Common myeloid progenitor, CD34-positive (primary cell): ENCODE data around the gene AGBL4.

Source experiments
- CTCF ChIA-PET: fragments of 350-600 bp; sonication (Branson Sonifier 250); formaldehyde crosslinking; loops from one replicate; lab custom pipeline; 2021; ENCODE audit warnings: antibody characterized with exemption; lab: Charles Lee
- POLR2A ChIA-PET: fragments of 350-600 bp; sonication (Branson Sonifier 250); formaldehyde crosslinking; loops from one replicate; lab custom pipeline; 2021; ENCODE audit warnings: antibody characterized with exemption; lab: Charles Lee
- DNase-seq, 3 donors: peaks; one replicate each; pipeline versions ENCODE4 v3.0.0 to v3.0.0-alpha.2; 2013
- H3K27ac ChIP-seq, 2 experiments: 1 replicate in 1 of 2; 2 replicates in 1 of 2; pipeline ENCODE4 v1.7.0; 2013; ENCODE audit warnings: inconsistent platforms in 2 of 2, low read length in 2 of 2, mild to moderate bottlenecking in 2 of 2, low read depth in 1 of 2, moderate library complexity in 1 of 2; ENCODE audit not compliant: severe bottlenecking in 2 of 2, insufficient read depth in 1 of 2, poor library complexity in 1 of 2
- H3K27me3 ChIP-seq, 5 experiments: replicated peaks in 2 of 5; 1 replicate in 3 of 5; 2 replicates in 2 of 5; pipeline versions ENCODE4 v1.6.1 to v1.7.0; 2013; ENCODE audit warnings: low read length in 4 of 5, mild to moderate bottlenecking in 2 of 5, moderate library complexity in 2 of 5, inconsistent platforms in 1 of 5; ENCODE audit not compliant: insufficient read depth in 5 of 5, control insufficient read depth in 4 of 5
- H3K36me3 ChIP-seq, 4 experiments: 1 replicate in 2 of 4; 2 replicates in 2 of 4; pipeline versions ENCODE4 v1.6.1 to v1.7.0; 2013; ENCODE audit warnings: low read length in 3 of 4, control low read depth in 1 of 4, mild to moderate bottlenecking in 1 of 4; ENCODE audit not compliant: control insufficient read depth in 4 of 4, insufficient read depth in 4 of 4
- H3K4me1 ChIP-seq, 4 experiments: 1 replicate in 3 of 4; 2 replicates in 1 of 4; pipeline versions ENCODE4 v1.6.1 to v1.7.1; 2013; ENCODE audit warnings: low read length in 3 of 4, mild to moderate bottlenecking in 3 of 4, control low read depth in 1 of 4, inconsistent platforms in 1 of 4, moderate library complexity in 1 of 4; ENCODE audit not compliant: control insufficient read depth in 4 of 4, insufficient read depth in 4 of 4; ENCODE audit errors: control extremely low read depth in 1 of 4
- H3K4me3 ChIP-seq, 7 experiments: 1 replicate in 4 of 7; 2 replicates in 3 of 7; pipeline versions ENCODE4 v1.5.1 to v1.7.0; 2013; ENCODE audit warnings: mild to moderate bottlenecking in 7 of 7, low read length in 6 of 7, moderate library complexity in 6 of 7, inconsistent platforms in 2 of 7, low read depth in 2 of 7, control low read depth in 1 of 7; ENCODE audit not compliant: insufficient read depth in 4 of 7, control insufficient read depth in 1 of 7; ENCODE audit errors: extremely low read depth in 1 of 7
- H3K9me3 ChIP-seq, 5 experiments: 1 replicate in 4 of 5; 2 replicates in 1 of 5; pipeline versions ENCODE4 v1.6.1 to v1.7.1; 2013; ENCODE audit warnings: low read length in 4 of 5, mild to moderate bottlenecking in 2 of 5, inconsistent platforms in 1 of 5, low read depth in 1 of 5, moderate library complexity in 1 of 5; ENCODE audit not compliant: control insufficient read depth in 4 of 5, insufficient read depth in 2 of 5; ENCODE audit errors: control extremely low read depth in 1 of 5
- WGBS: methylation state at CpG from one replicate; pipeline ENCODE4 v1.1.5; 2013; ENCODE audit not compliant: insufficient coverage; 5-methylcytosine and 5-hydroxymethylcytosine counted together

Gene AGBL4

GRCh38 chr1:49356594-49356993, 667.2 kb downstream of the AGBL4 start:
- Histone ChIP-seq H3K36me3 (no peaks in the 10 kb centered on the region), H3K9me3 (no peaks in the 10 kb centered on the region), H3K27ac (no peak overlapping the region), H3K4me1 (no peaks in the 10 kb centered on the region), H3K27me3 (peaks cover 0 to 2% (median 0%) of the 10 kb centered on the region in 5 experiments), H3K4me3 (no peak overlapping the region)
- no peak for DNase-seq
- ChIA-PET POLR2A (no interaction called here), CTCF (no interaction called here)

- H3K9me3 ChIP-seq, result no peaks in the 10 kb centered on the region
- H3K27ac ChIP-seq, result no peak overlapping the region
- H3K4me1 ChIP-seq, result no peaks in the 10 kb centered on the region
- no peak overlapping the region for H3K4me3 ChIP-seq
- no peaks in the 10 kb centered on the region for H3K36me3 ChIP-seq
- 82% methylated on average over 2 of the region's 2 CpGs for WGBS
- no peak for DNase-seq
- peaks cover 0 to 2% (median 0%) of the 10 kb centered on the region in 5 experiments for H3K27me3 ChIP-seq
- ChIA-PET CTCF (no interaction called here), POLR2A (no interaction called here)
Observed at GRCh38 chr1:49351768-49352167, 672.0 kb downstream of the AGBL4 start.

GRCh38 chr1:49346767-49347349, 676.9 kb downstream of the AGBL4 start:
- no peaks in the 10 kb centered on the region for H3K4me1 ChIP-seq
- CTCF ChIA-PET, result no interaction called here
- H3K9me3 ChIP-seq, result peaks cover 0 to 2% (median 0%) of the 10 kb centered on the region in 5 experiments
- POLR2A ChIA-PET, result interaction anchor here (0.6 kb wide), 1 partner anchor 563 kb away, joined by 4 read pairs; no protein-coding TSS in a partner anchor
- no CpG with 5 or more reads among the region's 2 CpGs for WGBS
- no peak overlapping the region for H3K4me3 ChIP-seq
- no peak for DNase-seq
- H3K36me3 ChIP-seq, result no peaks in the 10 kb centered on the region
- no peak overlapping the region for H3K27ac ChIP-seq
- no peaks in the 10 kb centered on the region for H3K27me3 ChIP-seq

- 100% methylated on average over 1 of the region's 2 CpGs for WGBS
- no peak for DNase-seq
- H3K4me3 ChIP-seq, result no peak overlapping the region
- H3K27ac ChIP-seq, result no peak overlapping the region
- ChIA-PET POLR2A (no interaction called here), CTCF (no interaction called here)
- no peaks in the 10 kb centered on the region for H3K4me1 ChIP-seq
- no peaks in the 10 kb centered on the region for H3K27me3 ChIP-seq
- no peaks in the 10 kb centered on the region for H3K36me3 ChIP-seq
- peaks cover 0 to 2% (median 0%) of the 10 kb centered on the region in 5 experiments for H3K9me3 ChIP-seq
Observed at GRCh38 chr1:49340576-49340975, 683.2 kb downstream of the AGBL4 start.

- CTCF ChIA-PET, result no interaction called here
- DNase-seq, result no peak
- Histone ChIP-seq H3K4me1 (no peaks in the 10 kb centered on the region), H3K36me3 (no peaks in the 10 kb centered on the region), H3K9me3 (no peaks in the 10 kb centered on the region), H3K4me3 (no peak overlapping the region), H3K27ac (no peak overlapping the region), H3K27me3 (no peaks in the 10 kb centered on the region)
- 100% methylated on average over 1 of the region's 4 CpGs for WGBS
- POLR2A ChIA-PET, result no interaction called here
Observed at GRCh38 chr1:49339043-49339442, 684.7 kb downstream of the AGBL4 start.

GRCh38 chr1:49337251-49337650, 686.5 kb downstream of the AGBL4 start:
- Histone ChIP-seq H3K9me3 (no peaks in the 10 kb centered on the region), H3K27ac (no peak overlapping the region), H3K36me3 (no peaks in the 10 kb centered on the region), H3K27me3 (no peaks in the 10 kb centered on the region), H3K4me3 (no peak overlapping the region), H3K4me1 (no peaks in the 10 kb centered on the region)
- DNase-seq, result no peak
- ChIA-PET POLR2A (no interaction called here), CTCF (interaction anchor here (1.0 kb wide), 1 partner anchor 98 kb away, joined by 3 read pairs; no protein-coding TSS in a partner anchor)
- WGBS, result 100% methylated on average over 1 of the region's 1 CpG

GRCh38 chr1:49333906-49334305, 689.8 kb downstream of the AGBL4 start:
- DNase-seq, result no peak
- CTCF ChIA-PET, result no interaction called here
- H3K9me3 ChIP-seq, result no peaks in the 10 kb centered on the region
- no peak overlapping the region for H3K4me3 ChIP-seq
- no peak overlapping the region for H3K27ac ChIP-seq
- WGBS, result no CpG with 5 or more reads among the region's 2 CpGs
- no peaks in the 10 kb centered on the region for H3K36me3 ChIP-seq
- H3K27me3 ChIP-seq, result no peaks in the 10 kb centered on the region
- no peaks in the 10 kb centered on the region for H3K4me1 ChIP-seq
- POLR2A ChIA-PET, result no interaction called here
